Measurements from ENCODE around the gene CELF5.
"Not testable (repeated sequence)": the region's sequence is repeated elsewhere in the genome, so short reads cannot be mapped to it uniquely, and the experiment has no call there.

Gene CELF5

DNA sequence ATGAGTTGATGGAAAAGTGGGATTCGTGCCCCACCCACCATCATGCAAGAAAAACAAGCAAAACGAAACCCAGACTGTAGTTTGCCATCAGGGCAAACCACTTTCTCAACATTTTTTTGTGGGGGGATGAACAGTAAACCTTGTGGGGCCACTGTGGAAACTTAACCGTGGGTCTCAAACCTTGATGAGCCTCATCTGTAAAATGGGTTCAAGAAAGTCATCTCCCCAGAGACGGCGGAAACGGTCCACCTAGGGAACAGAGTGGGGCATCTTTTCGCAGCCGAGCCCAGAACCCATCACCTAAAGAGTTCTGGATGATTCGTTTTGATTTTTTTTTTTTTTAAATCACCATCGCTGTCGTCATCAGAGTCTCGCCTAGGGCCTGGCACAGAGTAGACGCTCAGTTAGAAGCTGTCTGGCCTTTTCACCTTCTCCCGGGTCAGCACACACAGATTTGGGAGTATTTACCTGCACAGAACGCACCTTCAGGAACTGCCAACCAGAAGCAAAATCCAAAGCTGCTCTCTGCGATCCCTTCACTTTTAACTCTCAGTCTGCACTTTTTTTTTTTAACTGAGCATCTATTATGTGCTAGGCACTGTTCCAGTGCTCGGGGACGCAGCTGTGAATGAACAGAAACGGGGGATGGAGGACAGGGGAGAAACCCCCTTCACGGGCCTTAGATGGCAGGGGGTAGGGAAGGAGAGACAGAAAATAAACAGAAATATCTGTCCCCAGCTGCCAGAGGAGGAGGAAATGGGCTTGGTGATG lies 69.8 kb downstream of the CELF5 start:
- DNase-seq (ENCODE audit: extremely low read depth, low read depth): no peak
- no peak for TF ChIP-seq CTCF (IDR thresholded peaks at IDR 0.05; ENCODE audit: low read depth, low read length)

DNA sequence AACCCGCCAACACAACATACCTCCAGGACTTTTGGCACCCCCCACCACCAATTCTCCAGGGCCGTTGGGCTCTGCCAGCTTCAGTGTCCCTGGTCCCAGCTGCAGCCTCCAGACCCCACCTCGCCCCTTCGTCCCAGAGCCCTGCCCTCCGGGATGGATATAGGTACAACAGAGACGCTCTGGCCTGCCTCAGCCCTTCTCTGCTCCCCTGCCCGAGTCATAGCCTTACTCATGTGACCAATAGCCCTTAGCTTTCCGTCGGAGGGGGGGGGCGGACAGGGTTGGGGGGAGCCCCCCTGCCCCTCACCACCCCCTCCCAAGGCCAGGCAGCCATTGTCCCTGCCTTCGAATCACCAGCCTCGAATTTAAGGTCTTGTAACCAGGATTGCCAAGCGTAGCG lies 71.1 kb downstream of the CELF5 start:
- DNase-seq (ENCODE audit: extremely low read depth, low read depth): no peak
- TF ChIP-seq CTCF (IDR thresholded peaks at IDR 0.05; ENCODE audit: low read depth, low read length): no peak

GRCh38 chr19:3296034-3296433 lies 71.6 kb downstream of the CELF5 start:
- no peak for DNase-seq (ENCODE audit: extremely low read depth, low read depth)
- TF ChIP-seq CTCF (IDR thresholded peaks at IDR 0.05; ENCODE audit: low read depth, low read length): no peak

- no peak for TF ChIP-seq CTCF (IDR thresholded peaks at IDR 0.05; ENCODE audit: low read depth, low read length)
Measured at GRCh38 chr19:3296446-3296845, 72.0 kb downstream of the CELF5 start.

DNA sequence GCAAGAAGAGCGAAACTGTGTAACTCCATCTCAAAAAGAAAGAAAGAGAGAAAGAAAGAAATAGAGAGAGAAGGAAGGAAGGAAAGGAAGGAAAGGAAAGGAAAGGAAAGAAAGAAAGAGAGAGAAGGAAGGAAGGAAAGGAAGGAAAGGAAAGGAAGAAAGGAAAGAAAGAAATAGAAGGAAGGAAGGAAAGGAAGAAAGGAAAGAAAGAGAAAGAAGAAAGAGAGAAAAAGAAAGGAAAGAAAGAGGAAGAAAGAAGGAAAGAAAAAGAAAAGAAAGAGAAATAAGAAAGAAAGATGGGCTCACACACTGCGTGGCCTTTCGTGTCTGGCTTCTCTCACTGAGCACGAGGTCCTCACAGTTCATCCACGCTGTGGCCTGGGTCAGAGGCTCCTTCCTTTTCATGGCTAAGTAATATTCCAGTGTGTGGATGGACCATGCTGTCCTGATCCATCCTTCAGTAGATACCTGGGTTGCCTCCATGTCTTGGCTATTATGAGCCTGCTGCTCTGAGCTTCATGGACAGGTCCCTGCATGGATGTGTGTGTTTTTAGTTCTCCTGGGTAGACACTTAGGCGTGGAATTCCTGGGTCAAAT lies 74.5 kb downstream of the CELF5 start:
- DNase-seq (ENCODE audit: extremely low read depth, low read depth): no peak
- no peak for TF ChIP-seq CTCF (IDR thresholded peaks at IDR 0.05; ENCODE audit: low read depth, low read length)

More at GRCh38 chr19:3296446-3296845, 72.0 kb downstream of the CELF5 start:
- DNase-seq (ENCODE audit: extremely low read depth, low read depth): no peak

DNA sequence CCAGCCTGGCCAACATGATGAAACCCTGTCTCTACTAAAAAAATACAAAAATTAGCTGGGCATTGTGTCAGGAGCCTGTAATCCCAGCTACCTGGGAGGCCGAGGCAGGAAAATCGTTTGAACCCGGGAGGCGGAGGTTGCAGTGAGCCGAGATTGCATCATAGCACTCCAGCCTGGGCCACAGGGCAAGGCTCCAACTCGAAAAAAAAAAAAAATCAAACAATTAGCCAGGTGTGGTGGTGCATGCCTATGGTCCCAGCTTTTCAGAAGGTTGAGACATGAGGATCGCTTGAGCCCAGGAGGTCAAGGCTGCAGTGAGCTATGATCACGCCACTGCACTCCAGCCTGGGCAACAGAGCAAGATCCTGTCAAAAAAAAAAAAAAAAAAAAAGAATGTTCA lies 76.1 kb downstream of the CELF5 start:
- DNase-seq (ENCODE audit: extremely low read depth, low read depth): not testable (repeated sequence)

DNA sequence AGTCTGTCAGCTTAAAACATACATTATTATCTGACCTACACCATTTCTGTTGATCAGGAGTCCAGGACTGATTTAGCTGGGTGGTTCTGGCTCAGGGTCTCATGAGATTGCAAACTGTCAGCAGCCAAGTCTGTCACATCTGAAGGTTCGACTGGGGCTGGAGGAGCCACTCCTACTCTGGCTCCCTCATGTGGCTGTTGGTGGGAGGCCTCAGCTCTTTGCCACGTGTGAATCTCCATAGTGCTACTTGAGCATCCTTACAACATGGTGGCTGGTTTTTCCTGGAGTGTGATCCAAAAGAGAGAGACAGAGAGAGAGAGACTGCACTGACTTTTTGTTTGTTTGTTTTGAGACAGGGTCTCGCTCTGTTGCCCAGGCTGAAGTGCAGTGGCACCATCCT lies 78.3 kb downstream of the CELF5 start:
- no peak for DNase-seq (ENCODE audit: extremely low read depth, low read depth)
- no peak for TF ChIP-seq CTCF (IDR thresholded peaks at IDR 0.05; ENCODE audit: low read depth, low read length)
